ENCODE results near the gene PAX2. TPM values are rescaled to one million over a fixed set of nuclear protein-coding genes. Genes with fewer than 3 reads are reported as not detected.

PAX2 gene
- total and polyA plus RNA-seq, 2 of the 8 experiments (the other 6 are each of a cell fraction or from before 2014, with no cell fraction given), result 0.02 TPM; not detected in 1

DNA sequence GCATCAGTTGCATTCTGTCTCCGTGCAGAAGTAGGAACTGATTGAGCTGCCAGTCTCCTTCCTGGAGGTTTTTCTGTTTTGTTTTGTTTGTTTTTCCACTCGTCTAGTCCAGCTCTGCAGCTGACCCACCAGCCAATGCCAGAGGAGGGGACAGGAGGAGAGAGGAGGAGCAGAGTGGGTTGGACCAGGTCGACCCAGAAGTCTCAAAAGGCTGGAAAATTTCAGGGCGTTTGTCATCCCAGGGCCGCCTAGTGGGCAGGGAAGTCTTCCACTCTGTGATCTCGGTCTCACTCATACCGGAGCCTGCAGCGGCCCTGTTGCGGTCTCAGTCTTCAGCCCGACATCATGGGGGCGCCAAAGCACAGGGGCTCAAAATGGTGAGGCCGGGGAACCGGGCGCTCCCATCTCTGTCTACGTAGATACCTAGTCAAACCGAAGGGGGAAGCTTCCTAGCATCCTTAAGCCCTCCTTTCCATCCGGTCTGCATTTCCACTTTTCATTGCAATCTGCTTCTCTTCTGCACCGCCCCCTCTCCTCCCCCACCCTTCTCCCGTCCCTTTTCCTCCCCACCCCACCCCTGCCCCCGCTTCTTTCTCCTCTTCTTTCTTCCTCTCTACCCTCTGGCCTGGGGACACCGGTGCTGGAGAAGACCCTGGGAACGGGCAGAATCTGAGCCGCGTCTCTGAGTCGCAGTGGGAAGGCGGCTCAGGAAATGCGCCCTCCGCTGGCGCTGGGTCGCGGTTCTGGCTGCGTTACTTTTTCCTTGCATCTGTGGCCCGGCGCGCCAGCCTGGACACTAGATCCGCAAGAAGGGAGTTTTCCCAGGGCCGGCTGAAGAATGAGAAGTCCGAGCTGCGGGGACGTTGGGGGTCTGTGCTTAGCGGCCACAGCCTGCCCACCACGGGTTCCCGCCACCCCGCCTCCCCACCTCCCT lies 16.2 kb upstream of the PAX2 start (continued):
- no peak for TF ChIP-seq NANOG (IDR thresholded peaks at IDR 0.05; ENCODE audit: insufficient read depth, low read depth, low read length, poor library complexity, severe bottlenecking)
- TF ChIP-seq, protein P1, sequence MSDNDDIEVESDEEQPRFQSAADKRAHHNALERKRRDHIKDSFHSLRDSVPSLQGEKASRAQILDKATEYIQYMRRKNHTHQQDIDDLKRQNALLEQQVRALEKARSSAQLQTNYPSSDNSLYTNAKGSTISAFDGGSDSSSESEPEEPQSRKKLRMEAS (IDR thresholded peaks at IDR 0.05), result no peak; the same call in 1 of the 2 replicates
- no peak for TF ChIP-seq CHD2 (IDR thresholded peaks at IDR 0.05; ENCODE audit: low read length)
- TF ChIP-seq TCF12 (IDR thresholded peaks at IDR 0.05; ENCODE audit: low read depth, low read length), result no peak
- no peak for TF ChIP-seq GTF2F1 (IDR thresholded peaks at IDR 0.05; ENCODE audit: borderline replicate concordance, low read depth, low read length)
- peak; percentile 50 to 64 for TF ChIP-seq RAD21 (IDR thresholded peaks at IDR 0.05 in 1 of 2, conservative IDR thresholded peaks at IDR 0.05 in 1 of 2; ENCODE audit: low read depth in 2 of 2, low read length in 2 of 2)
- no peak for TF ChIP-seq JUND (IDR thresholded peaks at IDR 0.05; ENCODE audit: low read length)
- TF ChIP-seq TAF1 (IDR thresholded peaks at IDR 0.05; ENCODE audit: low read depth, low read length), result no peak
- TF ChIP-seq SP1 (IDR thresholded peaks at IDR 0.05; ENCODE audit: low read depth, low read length), result 0 out of 2 replicates have a peak, but pooled peaks have one; percentile 7
- TF ChIP-seq, protein P2, sequence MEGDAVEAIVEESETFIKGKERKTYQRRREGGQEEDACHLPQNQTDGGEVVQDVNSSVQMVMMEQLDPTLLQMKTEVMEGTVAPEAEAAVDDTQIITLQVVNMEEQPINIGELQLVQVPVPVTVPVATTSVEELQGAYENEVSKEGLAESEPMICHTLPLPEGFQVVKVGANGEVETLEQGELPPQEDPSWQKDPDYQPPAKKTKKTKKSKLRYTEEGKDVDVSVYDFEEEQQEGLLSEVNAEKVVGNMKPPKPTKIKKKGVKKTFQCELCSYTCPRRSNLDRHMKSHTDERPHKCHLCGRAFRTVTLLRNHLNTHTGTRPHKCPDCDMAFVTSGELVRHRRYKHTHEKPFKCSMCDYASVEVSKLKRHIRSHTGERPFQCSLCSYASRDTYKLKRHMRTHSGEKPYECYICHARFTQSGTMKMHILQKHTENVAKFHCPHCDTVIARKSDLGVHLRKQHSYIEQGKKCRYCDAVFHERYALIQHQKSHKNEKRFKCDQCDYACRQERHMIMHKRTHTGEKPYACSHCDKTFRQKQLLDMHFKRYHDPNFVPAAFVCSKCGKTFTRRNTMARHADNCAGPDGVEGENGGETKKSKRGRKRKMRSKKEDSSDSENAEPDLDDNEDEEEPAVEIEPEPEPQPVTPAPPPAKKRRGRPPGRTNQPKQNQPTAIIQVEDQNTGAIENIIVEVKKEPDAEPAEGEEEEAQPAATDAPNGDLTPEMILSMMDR (IDR thresholded peaks at IDR 0.05; ENCODE audit: control extremely low read depth in 1 of 3, insufficient read depth in 1 of 3, low read depth in 1 of 3, low read length in 3 of 3), result peak; percentile 58 to 72 (median 69)
- no peak for TF ChIP-seq PHF8 (conservative IDR thresholded peaks at IDR 0.05; ENCODE audit: low read depth, low read length)
- no peak for TF ChIP-seq SAP30 (IDR thresholded peaks at IDR 0.05; ENCODE audit: insufficient read depth, insufficient replicate concordance, low read length)
- TF ChIP-seq RNF2 (IDR thresholded peaks at IDR 0.05; ENCODE audit: borderline replicate concordance, low read depth, low read length, missing control alignments, poor library complexity, severe bottlenecking), result peak; percentile 54
- TF ChIP-seq HDAC6 (IDR thresholded peaks at IDR 0.05; ENCODE audit: low read depth, low read length), result no peak
- TF ChIP-seq YY1 (IDR thresholded peaks at IDR 0.05; ENCODE audit: low read depth, low read length), result 0 out of 2 replicates have a peak, but pooled peaks have one; percentile 12
- TF ChIP-seq CBX5 (IDR thresholded peaks at IDR 0.05; ENCODE audit: low read depth, low read length), result no peak
- no peak for TF ChIP-seq TBP (IDR thresholded peaks at IDR 0.05; ENCODE audit: low read depth, low read length)
- TF ChIP-seq SIN3A (conservative IDR thresholded peaks at IDR 0.05 in 1 of 2, IDR thresholded peaks at IDR 0.05 in 1 of 2; ENCODE audit: low read depth in 1 of 2, low read length in 2 of 2), result no peak
- TF ChIP-seq CHD1 (IDR thresholded peaks at IDR 0.05; ENCODE audit: low read depth, low read length), result no peak
- TF ChIP-seq BRCA1 (IDR thresholded peaks at IDR 0.05; ENCODE audit: low read depth, low read length), result no peak

Data from H1 (cell line).